Measurements from ENCODE around the gene FBXO30. TPM values are rescaled to one million over a fixed set of nuclear protein-coding genes. Genes with fewer than 3 reads are reported as not detected.

Gene FBXO30
- total and polyA plus RNA-seq, 9 of the 15 experiments (the other 6 are each of a cell fraction or from before 2014, with no cell fraction given): 3.6 to 12.8 (median 7.1) TPM

DNA sequence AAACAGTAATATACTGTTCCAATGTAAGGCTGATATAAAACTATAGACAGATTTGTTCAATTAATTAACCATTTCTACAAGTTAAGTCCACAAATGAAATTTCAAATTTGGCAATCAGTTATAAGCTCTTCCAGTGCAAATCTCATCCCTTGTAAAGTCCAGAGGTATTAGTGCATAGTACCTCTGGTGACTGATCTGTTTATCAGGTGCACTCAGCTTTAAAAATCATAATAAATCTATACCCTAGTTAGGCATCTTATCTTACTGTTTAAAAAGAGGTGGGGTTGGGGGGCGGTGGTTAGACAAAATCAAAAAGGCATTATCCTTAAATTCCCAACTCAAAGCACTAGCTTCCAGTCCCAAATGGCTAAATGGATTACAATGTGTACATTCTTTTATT, 2.9 kb downstream of the FBXO30 start:
- BruUV-seq (replicated peaks): no TSS peak
- ChIA-PET POLR2A (interaction anchor here (0.9 to 2.7 kb wide), 5 partner anchors 10 to 78 kb away, joined by 3 to 22 read pairs (median 5); partner anchors contain the start of gene EPM2A), CTCF (ENCODE audit: low intra/inter-chr PET ratio) (no interaction called here)
- no peak for ATAC-seq
- peaks cover 11% of the 10 kb centered on the region for H3K36me3 ChIP-seq (ENCODE audit: control insufficient read depth, insufficient read depth, low read length)
- no peaks in the 10 kb centered on the region for H3K9me3 ChIP-seq (replicated peaks; ENCODE audit: control insufficient read depth, insufficient read depth, low read depth, low read length)
- WGBS (ENCODE audit: insufficient coverage, low coverage, missing lambda C conversion rate): 10% methylated on average over 1 of the region's 1 CpG
- peak overlapping the region; percentile 66; the same call in 1 of the 2 replicates for H3K4me3 ChIP-seq
- peak overlapping the region; percentile 14; the same call in 1 of the 2 replicates for H3K4me2 ChIP-seq (ENCODE audit: insufficient read depth, low read length)
- peaks cover 11% of the 10 kb centered on the region; the same call in 1 of the 2 replicates for H4K20me1 ChIP-seq (replicated peaks; ENCODE audit: control insufficient read depth, insufficient read depth, low read length)
- in situ Hi-C loops (cut with MboI) (loop anchor here (5.0 kb wide), 1 partner anchor 74 kb away; the partner anchor contains the start of gene EPM2A), intact Hi-C loops (cut with micrococcal nuclease) (loop anchor here (5.0 to 10.0 kb wide), 3 partner anchors 151 to 1267 kb away; partner anchors contain the start of gene SHPRH)
- H3K4me1 ChIP-seq (replicated peaks in 1 of 2; ENCODE audit: control insufficient read depth in 2 of 2, insufficient read depth in 2 of 2, low read length in 2 of 2): peaks cover 14 to 19% of the 10 kb centered on the region in 2 experiments
- no peaks in the 10 kb centered on the region for H3K27me3 ChIP-seq (ENCODE audit: control insufficient read depth in 2 of 2, insufficient read depth in 2 of 2, low read length in 2 of 2)
- peaks cover 3% of the 10 kb centered on the region for H3K9me1 ChIP-seq (ENCODE audit: control insufficient read depth, insufficient read depth, low read length)
- DNase-seq (ENCODE audit: extremely low read depth in 1 of 4, low spot score in 3 of 4): no peak
- H3K79me2 ChIP-seq (ENCODE audit: control insufficient read depth, insufficient read depth, low read length): peaks cover 90% of the 10 kb centered on the region
- no peak overlapping the region for H3K27ac ChIP-seq (ENCODE audit: extremely low read depth, low read depth, low read length)
- H3K9ac ChIP-seq (ENCODE audit: insufficient read depth in 1 of 2, low read depth in 2 of 2, low read length in 2 of 2): no peak overlapping the region
- no peak overlapping the region for H2AFZ ChIP-seq (ENCODE audit: low read depth, low read length)
- no peak for FAIRE-seq
- TF ChIP-seq, protein P1, sequence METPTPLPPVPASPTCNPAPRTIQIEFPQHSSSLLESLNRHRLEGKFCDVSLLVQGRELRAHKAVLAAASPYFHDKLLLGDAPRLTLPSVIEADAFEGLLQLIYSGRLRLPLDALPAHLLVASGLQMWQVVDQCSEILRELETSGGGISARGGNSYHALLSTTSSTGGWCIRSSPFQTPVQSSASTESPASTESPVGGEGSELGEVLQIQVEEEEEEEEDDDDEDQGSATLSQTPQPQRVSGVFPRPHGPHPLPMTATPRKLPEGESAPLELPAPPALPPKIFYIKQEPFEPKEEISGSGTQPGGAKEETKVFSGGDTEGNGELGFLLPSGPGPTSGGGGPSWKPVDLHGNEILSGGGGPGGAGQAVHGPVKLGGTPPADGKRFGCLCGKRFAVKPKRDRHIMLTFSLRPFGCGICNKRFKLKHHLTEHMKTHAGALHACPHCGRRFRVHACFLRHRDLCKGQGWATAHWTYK (CRISPR knock-in tag; IDR thresholded peaks at IDR 0.05): no peak
- TF ChIP-seq ZNF354B (CRISPR knock-in tag; IDR thresholded peaks at IDR 0.05) (no peak), TRIM28 (IDR thresholded peaks at IDR 0.05) (no peak), DDX20 (tag; IDR thresholded peaks at IDR 0.05; ENCODE audit: low read depth) (no peak), ZNF830 (CRISPR knock-in tag; IDR thresholded peaks at IDR 0.05) (no peak), FOXJ2 (tag; IDR thresholded peaks at IDR 0.05) (no peak), KDM1A (IDR thresholded peaks at IDR 0.05) (peak; percentile 79 to 83; a peak in 3 of 4 replicates), CBFA2T3 (IDR thresholded peaks at IDR 0.05) (peak; percentile 51), EP300 (IDR thresholded peaks at IDR 0.05; ENCODE audit: low read length) (0 out of 2 replicates have a peak, but pooled peaks have one; percentile 5), U2AF2 (optimal IDR thresholded peaks at IDR 0.05; ENCODE audit: low read depth, low read length) (no peak), PYGO2 (tag; IDR thresholded peaks at IDR 0.05) (no peak), ZFP1 (CRISPR knock-in tag; IDR thresholded peaks at IDR 0.05) (no peak), ZNF165 (CRISPR knock-in tag; IDR thresholded peaks at IDR 0.05; ENCODE audit: borderline replicate concordance) (no peak), SRSF7 (optimal IDR thresholded peaks at IDR 0.05; ENCODE audit: low read depth, low read length) (no peak), GABPA (tag; conservative IDR thresholded peaks at IDR 0.05; ENCODE audit: low read depth) (no peak), MAFG (tag; conservative IDR thresholded peaks at IDR 0.05) (no peak), MECOM (CRISPR knock-in tag; IDR thresholded peaks at IDR 0.05) (no peak)
- TF ChIP-seq, protein P2, sequence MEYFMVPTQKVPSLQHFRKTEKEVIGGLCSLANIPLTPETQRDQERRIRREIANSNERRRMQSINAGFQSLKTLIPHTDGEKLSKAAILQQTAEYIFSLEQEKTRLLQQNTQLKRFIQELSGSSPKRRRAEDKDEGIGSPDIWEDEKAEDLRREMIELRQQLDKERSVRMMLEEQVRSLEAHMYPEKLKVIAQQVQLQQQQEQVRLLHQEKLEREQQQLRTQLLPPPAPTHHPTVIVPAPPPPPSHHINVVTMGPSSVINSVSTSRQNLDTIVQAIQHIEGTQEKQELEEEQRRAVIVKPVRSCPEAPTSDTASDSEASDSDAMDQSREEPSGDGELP (CRISPR knock-in tag; IDR thresholded peaks at IDR 0.05; ENCODE audit: borderline replicate concordance): no peak
- TF ChIP-seq, protein P3, sequence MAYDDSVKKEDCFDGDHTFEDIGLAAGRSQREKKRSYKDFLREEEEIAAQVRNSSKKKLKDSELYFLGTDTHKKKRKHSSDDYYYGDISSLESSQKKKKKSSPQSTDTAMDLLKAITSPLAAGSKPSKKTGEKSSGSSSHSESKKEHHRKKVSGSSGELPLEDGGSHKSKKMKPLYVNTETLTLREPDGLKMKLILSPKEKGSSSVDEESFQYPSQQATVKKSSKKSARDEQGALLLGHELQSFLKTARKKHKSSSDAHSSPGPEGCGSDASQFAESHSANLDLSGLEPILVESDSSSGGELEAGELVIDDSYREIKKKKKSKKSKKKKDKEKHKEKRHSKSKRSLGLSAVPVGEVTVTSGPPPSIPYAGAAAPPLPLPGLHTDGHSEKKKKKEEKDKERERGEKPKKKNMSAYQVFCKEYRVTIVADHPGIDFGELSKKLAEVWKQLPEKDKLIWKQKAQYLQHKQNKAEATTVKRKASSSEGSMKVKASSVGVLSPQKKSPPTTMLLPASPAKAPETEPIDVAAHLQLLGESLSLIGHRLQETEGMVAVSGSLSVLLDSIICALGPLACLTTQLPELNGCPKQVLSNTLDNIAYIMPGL (CRISPR knock-in tag; IDR thresholded peaks at IDR 0.05): no peak
- TF ChIP-seq, protein P4, sequence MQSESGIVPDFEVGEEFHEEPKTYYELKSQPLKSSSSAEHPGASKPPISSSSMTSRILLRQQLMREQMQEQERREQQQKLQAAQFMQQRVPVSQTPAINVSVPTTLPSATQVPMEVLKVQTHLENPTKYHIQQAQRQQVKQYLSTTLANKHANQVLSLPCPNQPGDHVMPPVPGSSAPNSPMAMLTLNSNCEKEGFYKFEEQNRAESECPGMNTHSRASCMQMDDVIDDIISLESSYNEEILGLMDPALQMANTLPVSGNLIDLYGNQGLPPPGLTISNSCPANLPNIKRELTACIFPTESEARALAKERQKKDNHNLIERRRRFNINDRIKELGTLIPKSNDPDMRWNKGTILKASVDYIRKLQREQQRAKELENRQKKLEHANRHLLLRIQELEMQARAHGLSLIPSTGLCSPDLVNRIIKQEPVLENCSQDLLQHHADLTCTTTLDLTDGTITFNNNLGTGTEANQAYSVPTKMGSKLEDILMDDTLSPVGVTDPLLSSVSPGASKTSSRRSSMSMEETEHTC (IDR thresholded peaks at IDR 0.05): no peak

Measured in K562 (cell line).